WI38 (cell line): ENCODE data around the gene TSSK6.

Experiments used
- H3K4me3 ChIP-seq: 2 replicates; pipeline ENCODE4 v1.5.1; 2011; ENCODE audit warnings: low read depth, mild to moderate bottlenecking, control low read depth, low read length
- TF ChIP-seq, protein P1 (sequence below): IDR thresholded peaks from 2 replicates; pipeline ENCODE4 v1.5.1; 2012; ENCODE audit warnings: low read depth, mild to moderate bottlenecking, control low read depth, low read length

TSSK6 gene

DNA sequence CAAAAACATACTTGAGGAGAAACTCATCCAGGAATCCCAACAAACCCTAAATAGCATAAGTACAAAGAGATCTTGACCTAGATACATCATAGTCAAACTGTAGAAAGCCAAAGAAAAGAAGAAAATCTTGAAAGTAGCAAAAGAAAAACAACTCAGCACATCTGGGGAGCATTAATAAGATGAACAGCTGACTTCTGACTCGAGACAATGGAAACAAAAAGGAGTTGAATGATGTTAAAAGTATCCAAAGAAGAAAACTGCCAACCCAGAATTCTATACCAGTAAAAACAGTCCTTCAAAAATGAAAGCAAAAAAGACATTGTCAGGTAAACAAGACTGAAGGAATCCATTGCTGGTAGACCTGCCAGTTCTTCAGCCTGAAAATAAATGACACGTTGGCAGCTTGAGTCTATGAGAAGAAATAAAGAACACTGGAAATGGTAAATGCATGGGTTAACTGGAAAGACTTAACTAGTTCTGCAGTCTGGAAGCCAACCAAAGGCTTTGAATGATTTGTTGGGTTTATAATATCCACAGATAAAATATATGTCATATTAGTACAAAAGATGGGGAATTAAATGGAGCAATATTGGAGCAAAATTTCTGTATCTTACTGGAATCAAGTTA, 46.8 kb downstream of the TSSK6 start:
- no peak overlapping the region for H3K4me3 ChIP-seq
- TF ChIP-seq, protein P1, sequence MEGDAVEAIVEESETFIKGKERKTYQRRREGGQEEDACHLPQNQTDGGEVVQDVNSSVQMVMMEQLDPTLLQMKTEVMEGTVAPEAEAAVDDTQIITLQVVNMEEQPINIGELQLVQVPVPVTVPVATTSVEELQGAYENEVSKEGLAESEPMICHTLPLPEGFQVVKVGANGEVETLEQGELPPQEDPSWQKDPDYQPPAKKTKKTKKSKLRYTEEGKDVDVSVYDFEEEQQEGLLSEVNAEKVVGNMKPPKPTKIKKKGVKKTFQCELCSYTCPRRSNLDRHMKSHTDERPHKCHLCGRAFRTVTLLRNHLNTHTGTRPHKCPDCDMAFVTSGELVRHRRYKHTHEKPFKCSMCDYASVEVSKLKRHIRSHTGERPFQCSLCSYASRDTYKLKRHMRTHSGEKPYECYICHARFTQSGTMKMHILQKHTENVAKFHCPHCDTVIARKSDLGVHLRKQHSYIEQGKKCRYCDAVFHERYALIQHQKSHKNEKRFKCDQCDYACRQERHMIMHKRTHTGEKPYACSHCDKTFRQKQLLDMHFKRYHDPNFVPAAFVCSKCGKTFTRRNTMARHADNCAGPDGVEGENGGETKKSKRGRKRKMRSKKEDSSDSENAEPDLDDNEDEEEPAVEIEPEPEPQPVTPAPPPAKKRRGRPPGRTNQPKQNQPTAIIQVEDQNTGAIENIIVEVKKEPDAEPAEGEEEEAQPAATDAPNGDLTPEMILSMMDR, result no peak

- H3K4me3 ChIP-seq, result no peak overlapping the region
- TF ChIP-seq, protein P1, result no peak
These were observed 49.1 kb downstream of the TSSK6 start for GRCh38 chr19:19466201-19466600.

- TF ChIP-seq, protein P1, result no peak
- no peak overlapping the region for H3K4me3 ChIP-seq
These were observed 49.8 kb downstream of the TSSK6 start for GRCh38 chr19:19465436-19466070.

GRCh38 chr19:19464339-19465098, 50.8 kb downstream of the TSSK6 start:
- TF ChIP-seq, protein P1, result no peak

More at GRCh38 chr19:19464339-19465098, 50.8 kb downstream of the TSSK6 start:
- no peak overlapping the region for H3K4me3 ChIP-seq
